HG02759 (cell line): ENCODE results near the gene PMS2.
"Not testable (repeated sequence)": the region's sequence is repeated elsewhere in the genome, so short reads cannot be mapped to it uniquely, and the experiment has no call there.

Source experiments
- ATAC-seq: cut with Tn5 transposase; IDR thresholded peaks from one replicate; pipeline ENCODE4 v1.9.1; 2021; ENCODE audit warnings: mild to moderate bottlenecking, moderate library complexity; ENCODE audit not compliant: unreplicated experiment

Gene PMS2

GRCh38 chr7:5926263-5926870, 82.5 kb downstream of the PMS2 start:
- ATAC-seq, result not testable (repeated sequence)

DNA sequence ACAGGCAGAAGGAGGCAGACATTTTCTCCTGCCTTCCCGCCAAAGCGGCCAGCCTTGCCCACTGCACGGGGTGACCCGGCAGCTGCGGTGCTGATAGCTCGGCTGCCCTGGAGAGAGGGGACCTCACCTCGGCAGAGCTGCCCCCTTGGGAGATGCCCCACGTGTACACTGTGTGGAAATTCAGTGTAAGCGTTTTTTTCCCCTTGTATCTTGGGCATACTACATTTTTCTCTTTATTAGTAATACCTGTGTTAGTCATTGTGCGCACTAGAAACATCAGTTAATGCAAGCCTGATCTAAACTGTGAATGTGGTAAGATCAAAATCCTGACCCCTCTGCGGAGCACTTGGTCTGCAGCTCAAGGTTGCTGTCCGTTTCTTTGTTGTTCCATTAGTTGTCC, 84.2 kb downstream of the PMS2 start:
- ATAC-seq, result not testable (repeated sequence)

GRCh38 chr7:5924180-5924579, 84.7 kb downstream of the PMS2 start:
- not testable (repeated sequence) for ATAC-seq
